HG02642 (cell line): ENCODE measurements around the gene PCBP3.
"Not testable (repeated sequence)": the region's sequence is repeated elsewhere in the genome, so short reads cannot be mapped to it uniquely, and the experiment has no call there.

Source experiments
- ATAC-seq: cut with Tn5 transposase; IDR thresholded peaks from one replicate; pipeline ENCODE4 v1.9.1; 2021; ENCODE audit warnings: mild to moderate bottlenecking; ENCODE audit not compliant: unreplicated experiment, poor library complexity

PCBP3 gene

GRCh38 chr21:45949928-45950739, 306.6 kb downstream of the PCBP3 start:
- ATAC-seq: no peak

DNA sequence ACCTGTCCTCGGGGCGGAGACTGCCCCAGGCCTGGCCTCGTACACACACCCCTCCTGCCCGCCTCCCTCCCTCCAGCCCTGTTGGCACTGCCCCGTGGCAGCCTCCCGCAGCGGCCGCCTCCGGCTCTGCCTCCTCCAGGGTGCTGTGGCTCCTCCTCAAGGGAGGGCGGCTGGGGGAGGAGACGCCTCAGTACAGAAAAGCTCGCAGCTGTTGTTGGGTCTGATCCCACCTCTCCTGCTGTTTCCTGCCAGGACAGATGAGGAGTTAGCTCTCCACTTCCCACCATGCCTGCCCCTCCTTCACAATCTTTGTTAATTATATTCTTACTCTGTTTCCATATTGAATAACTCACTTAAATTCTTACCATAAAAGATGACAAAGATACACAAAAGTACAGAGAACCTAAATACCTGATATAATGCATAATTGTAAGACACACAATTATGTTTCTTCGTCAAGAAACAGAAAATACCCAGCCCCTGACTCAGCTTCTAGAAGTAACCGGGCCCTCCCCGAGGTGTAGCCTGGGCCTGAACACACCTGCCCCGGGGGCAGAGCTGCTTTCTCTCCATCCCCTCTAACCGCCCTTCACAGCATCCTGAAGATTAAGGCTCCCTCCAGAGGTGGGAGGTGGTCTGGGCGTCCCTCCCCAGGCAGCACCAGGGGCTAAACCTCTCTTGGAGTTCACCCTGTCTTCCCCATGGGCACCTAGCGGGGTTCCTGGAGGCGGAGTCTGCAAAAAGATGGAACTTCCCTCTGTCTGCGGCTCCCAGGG, 307.4 kb downstream of the PCBP3 start:
- ATAC-seq: no peak

DNA sequence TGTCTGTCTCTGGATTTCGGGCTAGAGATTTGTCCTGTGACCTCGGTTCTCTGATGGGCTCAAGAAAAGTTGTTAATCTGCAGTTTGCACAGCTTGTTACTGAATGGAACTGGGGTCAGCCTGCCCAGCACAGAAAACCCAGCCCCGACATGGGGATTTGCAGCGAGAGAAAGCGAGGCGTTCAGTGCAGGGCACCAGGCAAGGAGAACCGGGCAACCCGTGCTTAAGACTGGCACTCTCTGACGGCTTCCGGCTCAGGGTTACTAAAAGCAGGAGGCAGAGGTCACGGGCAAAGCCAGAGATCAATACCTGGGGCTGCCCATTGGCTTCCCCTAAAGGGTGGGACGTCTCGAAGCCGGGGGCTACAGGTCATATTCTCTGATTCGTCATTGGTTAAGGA, 308.2 kb downstream of the PCBP3 start:
- no peak for ATAC-seq

DNA sequence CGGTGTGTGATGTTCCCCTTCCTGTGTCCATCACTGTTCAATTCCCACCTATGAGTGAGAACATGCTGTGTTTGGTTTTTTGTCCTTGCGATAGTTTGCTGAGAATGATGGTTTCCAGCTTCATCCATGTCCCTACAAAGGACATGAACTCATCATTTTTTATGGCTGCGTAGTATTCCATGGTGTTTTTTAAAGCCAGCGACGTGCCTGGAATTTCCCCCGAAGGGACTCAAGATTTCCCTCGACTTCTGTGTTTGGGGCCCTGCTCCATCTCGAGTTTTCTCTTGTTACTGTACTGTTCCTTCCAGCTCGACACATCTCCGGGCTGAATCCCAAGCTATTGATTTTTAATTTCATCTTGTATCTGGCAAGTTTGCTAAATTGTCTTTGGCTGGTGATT, 309.0 kb downstream of the PCBP3 start:
- ATAC-seq: not testable (repeated sequence)

DNA sequence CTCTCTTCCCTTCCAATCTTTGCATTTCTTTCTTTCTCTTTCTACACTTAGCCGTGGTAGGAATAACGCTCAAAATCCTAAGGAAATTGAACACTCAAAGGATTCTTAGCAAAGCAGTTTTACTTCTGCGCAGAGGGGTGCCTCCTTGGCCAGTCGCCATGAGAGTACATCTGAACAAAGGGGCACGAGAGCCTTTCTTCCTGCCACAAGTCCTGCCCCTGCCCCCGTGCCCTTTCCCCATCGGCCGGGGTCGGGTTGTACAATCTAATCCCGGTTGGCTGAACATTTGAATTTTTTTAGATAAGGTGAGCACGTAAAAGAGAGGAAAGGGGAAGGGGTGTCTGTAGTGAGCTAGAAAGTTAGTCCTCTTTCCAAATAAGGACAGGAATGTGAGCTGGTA, 309.4 kb downstream of the PCBP3 start:
- no peak for ATAC-seq

DNA sequence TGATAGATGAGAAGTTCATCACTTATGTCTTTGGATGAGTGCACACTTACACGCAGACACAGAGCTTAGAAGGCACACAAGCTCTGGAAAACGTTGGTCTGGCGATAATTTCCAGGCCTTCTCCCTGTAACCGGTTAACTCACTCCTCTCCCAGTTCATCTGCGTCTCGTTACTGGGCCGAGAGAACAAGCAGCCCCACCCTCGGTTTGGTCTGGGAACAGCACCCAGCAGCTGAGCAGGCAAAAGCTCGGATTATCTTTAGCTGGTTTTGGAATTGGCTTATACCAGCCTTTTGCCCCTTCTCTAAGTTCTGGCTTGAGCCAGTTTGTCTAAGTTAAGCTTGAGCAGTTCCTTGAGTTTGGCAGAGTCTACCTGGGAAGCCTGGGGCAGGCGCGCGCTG, 310.7 kb downstream of the PCBP3 start:
- no peak for ATAC-seq

DNA sequence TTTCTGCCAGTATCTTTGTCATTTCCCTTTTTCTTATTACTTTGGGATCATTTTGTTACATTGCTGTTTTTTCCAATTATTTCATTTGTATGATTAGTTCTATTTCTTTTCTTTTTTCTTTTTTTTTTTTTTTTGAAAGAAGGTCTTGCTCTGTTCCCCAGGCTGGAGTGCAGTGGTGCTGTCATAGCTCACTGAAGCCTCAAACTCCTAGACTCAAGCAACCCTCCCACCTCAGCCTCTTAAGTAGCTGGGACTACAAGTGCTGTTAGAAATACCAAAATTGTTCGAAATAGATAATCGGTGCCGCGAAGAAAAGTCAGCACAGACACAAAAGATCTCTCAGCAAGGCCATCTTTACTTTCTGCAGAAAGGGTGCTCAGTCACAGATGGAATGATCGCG, 311.4 kb downstream of the PCBP3 start:
- no peak for ATAC-seq

- ATAC-seq: no peak
These were observed 314.0 kb downstream of the PCBP3 start for GRCh38 chr21:45957551-45957950.

- no peak for ATAC-seq
These were observed 314.6 kb downstream of the PCBP3 start for GRCh38 chr21:45957981-45958600.

GRCh38 chr21:45959182-45959581, 315.7 kb downstream of the PCBP3 start:
- no peak for ATAC-seq

- no peak for ATAC-seq
These were observed 316.4 kb downstream of the PCBP3 start for GRCh38 chr21:45959779-45960390.

- not testable (repeated sequence) for ATAC-seq
These were observed 317.9 kb downstream of the PCBP3 start for GRCh38 chr21:45961408-45961807.

DNA sequence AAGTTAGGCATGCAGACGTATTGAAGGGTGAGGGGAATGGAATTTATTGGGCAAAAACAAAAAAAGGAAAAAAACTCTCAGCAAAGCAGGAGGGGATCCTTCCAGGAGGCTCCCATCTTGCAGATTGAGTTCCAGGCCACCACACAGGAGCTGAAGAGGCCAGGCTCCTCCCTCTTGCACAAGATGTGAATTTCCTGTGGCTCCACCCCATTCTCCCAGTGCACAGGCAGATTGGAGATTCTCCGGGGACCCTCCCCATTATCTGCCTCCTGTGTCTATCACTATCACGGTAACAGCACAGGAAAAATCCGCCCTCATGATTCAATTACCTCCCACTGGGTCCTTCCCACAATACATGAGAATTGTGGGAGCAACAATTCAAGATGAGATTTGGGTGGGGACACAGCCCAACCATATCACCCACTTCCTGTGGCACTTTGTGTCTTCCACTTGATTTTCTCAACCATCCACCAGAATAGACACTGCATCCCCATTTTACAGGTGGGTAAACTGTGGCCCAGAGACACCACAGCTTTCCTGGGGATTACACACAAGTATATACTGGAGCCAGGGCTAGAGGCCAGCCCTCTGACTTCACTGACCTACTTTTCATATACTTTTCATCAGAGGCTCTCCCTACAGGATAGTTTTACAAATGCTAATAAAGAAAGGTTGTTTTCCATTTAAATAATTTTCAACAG, 319.2 kb downstream of the PCBP3 start:
- ATAC-seq: no peak

GRCh38 chr21:45963232-45963570, 319.7 kb downstream of the PCBP3 start:
- no peak for ATAC-seq

GRCh38 chr21:45964649-45965048, 321.1 kb downstream of the PCBP3 start:
- no peak for ATAC-seq

GRCh38 chr21:45965084-45965809, 321.7 kb downstream of the PCBP3 start:
- ATAC-seq: no peak

- ATAC-seq: no peak
These were observed 323.4 kb downstream of the PCBP3 start for GRCh38 chr21:45966791-45967394.

- no peak for ATAC-seq
These were observed 326.6 kb downstream of the PCBP3 start for GRCh38 chr21:45969921-45970673.
